Upper lobe of left lung (tissue), 4 donors: Measurements from ENCODE around the gene SHANK3.

Source experiments
- EP300 ChIP-seq, 4 donors: sonication (generic); formaldehyde crosslinking; IDR thresholded peaks; one replicate each; pipeline ENCODE4 v1.5.1; 2017; ENCODE audit warnings: antibody characterized with exemption in 4 of 4, control low read depth in 2 of 4
- POLR2AphosphoS5 ChIP-seq, 2 donors: sonication (generic); formaldehyde crosslinking; IDR thresholded peaks; one replicate each; pipeline ENCODE4 v1.5.1; 2017; ENCODE audit warnings: antibody characterized with exemption in 2 of 2
- TF ChIP-seq, protein P1 (sequence below), 6 experiments: fragments of 450-650 bp in 4 of 6; fragments of 200-600 bp in 2 of 6; sonication (generic) in 2 of 6; IDR thresholded peaks; one replicate each; pipeline ENCODE4 v1.5.1; 2016 to 2019; ENCODE audit warnings: antibody characterized with exemption in 6 of 6

DNA sequence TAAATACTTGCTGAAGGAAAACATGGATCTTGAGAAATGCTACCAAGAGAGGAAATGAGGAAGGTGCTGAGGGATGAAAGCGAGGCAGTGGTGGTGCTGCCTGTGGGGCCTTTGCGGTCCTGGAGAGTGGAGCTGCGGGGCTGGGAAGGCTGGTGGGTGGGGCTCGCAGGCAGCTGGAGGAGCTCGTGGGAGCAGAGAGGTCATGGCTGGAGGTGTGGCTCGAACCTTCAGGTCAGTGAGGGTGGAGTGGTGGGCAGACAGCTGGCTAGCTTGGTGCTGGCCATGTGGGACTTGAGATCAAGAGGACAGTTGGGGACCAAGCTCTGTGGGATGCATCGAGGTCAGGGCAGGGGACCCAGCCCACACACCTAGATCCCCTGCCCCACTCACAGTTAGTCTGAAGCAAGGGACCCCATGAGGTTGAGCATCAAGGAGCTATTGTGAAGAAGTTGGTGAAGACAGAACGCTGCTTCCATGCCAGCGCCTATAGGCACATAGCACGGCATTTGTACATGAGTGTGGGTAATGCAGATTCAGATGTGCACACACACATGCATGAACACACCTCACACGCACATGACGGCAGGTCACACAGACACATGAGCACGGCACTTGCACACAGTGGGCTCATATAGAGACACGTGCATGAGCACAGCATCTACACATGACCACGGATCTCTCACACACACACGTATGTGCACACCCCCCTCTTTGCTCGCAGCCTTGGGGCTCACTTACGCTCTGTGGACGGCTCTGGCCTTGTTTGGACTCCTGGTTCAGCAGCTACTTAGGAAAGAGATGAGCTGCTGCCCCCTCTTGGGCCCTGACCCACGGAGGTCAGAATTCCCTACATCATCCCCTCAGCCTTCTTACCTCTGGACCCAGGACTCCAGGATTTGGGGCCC lies 30.4 kb downstream of the SHANK3 start:
- TF ChIP-seq EP300 (IDR thresholded peaks at IDR 0.05) (no peak), POLR2AphosphoS5 (IDR thresholded peaks at IDR 0.05) (no peak)
- TF ChIP-seq, protein P1, sequence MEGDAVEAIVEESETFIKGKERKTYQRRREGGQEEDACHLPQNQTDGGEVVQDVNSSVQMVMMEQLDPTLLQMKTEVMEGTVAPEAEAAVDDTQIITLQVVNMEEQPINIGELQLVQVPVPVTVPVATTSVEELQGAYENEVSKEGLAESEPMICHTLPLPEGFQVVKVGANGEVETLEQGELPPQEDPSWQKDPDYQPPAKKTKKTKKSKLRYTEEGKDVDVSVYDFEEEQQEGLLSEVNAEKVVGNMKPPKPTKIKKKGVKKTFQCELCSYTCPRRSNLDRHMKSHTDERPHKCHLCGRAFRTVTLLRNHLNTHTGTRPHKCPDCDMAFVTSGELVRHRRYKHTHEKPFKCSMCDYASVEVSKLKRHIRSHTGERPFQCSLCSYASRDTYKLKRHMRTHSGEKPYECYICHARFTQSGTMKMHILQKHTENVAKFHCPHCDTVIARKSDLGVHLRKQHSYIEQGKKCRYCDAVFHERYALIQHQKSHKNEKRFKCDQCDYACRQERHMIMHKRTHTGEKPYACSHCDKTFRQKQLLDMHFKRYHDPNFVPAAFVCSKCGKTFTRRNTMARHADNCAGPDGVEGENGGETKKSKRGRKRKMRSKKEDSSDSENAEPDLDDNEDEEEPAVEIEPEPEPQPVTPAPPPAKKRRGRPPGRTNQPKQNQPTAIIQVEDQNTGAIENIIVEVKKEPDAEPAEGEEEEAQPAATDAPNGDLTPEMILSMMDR (IDR thresholded peaks at IDR 0.05), result no peak
